Immature natural killer cell (primary cell): ENCODE data around the gene DNAJB6. TPM values are rescaled to one million over a fixed set of nuclear protein-coding genes. Genes with fewer than 3 reads are reported as not detected.
A peak's percentile ranks its signal among the peaks of the same experiment; 100 is the strongest.

Experiments used
- DNase-seq, 3 donors: peaks; one replicate each; pipeline ENCODE4 v3.0.0; 2022; ENCODE audit warnings: mixed read lengths in 1 of 3
- H3K27ac Mint-ChIP-seq, 6 donors: one replicate each; pipeline ENCODE4 v1.8.0; 2020; ENCODE audit warnings: mixed read lengths in 6 of 6, mild to moderate bottlenecking in 5 of 6, inconsistent platforms in 4 of 6, moderate library complexity in 3 of 6
- H3K27me3 Mint-ChIP-seq, 3 donors: one replicate each; pipeline ENCODE4 v1.8.0; 2020 to 2021; ENCODE audit warnings: low read depth in 3 of 3, mild to moderate bottlenecking in 3 of 3, mixed read lengths in 3 of 3, moderate library complexity in 3 of 3, inconsistent platforms in 1 of 3
- H3K36me3 Mint-ChIP-seq, 3 donors: one replicate each; pipeline ENCODE4 v1.8.0; 2020; ENCODE audit warnings: mixed read lengths in 3 of 3, inconsistent platforms in 2 of 3, mild to moderate bottlenecking in 2 of 3
- H3K4me1 Mint-ChIP-seq, 2 donors: one replicate each; pipeline ENCODE4 v1.8.0; 2020; ENCODE audit warnings: inconsistent platforms in 2 of 2, mild to moderate bottlenecking in 2 of 2, mixed read lengths in 2 of 2, moderate library complexity in 1 of 2
- H3K4me3 Mint-ChIP-seq, 5 donors: one replicate each; pipeline ENCODE4 v1.8.0; 2020; ENCODE audit warnings: mild to moderate bottlenecking in 5 of 5, mixed read lengths in 5 of 5, inconsistent platforms in 3 of 5, moderate library complexity in 3 of 5
- H3K9me3 Mint-ChIP-seq, 6 donors: one replicate each; pipeline ENCODE4 v1.8.0; 2020; ENCODE audit warnings: mild to moderate bottlenecking in 6 of 6, mixed read lengths in 6 of 6, inconsistent platforms in 4 of 6, moderate library complexity in 3 of 6
- polyA plus RNA-seq, 3 donors: library from polyadenylated mRNA; unstranded; fragments of 300-500 nt; fragmentation: Illumina TruSeq; gene quantifications; one replicate each; pipeline ENCODE4 v1.2.3, GENCODE V29; 2021

The DNAJB6 gene
- polyA plus RNA-seq, 3 donors from 2014 or later, result 184 to 205 (median 185) TPM

DNA sequence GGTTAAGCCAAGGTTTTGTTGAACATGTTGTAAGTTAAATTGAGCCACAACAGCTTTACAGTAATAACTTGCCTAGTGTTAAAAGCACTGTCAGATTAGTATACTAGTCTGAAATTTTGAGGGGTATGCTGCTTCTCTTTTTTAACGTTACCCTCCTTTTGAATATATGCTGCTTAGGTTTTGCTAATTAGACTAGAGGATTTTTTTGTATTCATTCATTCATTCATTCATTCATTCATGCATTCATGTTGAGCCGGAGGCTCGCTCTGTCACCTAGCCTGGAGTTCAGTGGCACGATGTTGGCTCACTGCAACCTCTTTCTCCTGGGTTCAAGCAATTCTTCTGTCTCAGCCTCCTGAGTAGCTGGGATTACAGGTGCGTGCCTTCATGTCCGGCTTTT is 24.7 kb downstream of the DNAJB6 start:
- H3K27ac Mint-ChIP-seq, result no peak overlapping the region

GRCh38 chr7:157362729-157363128 is 25.9 kb downstream of the DNAJB6 start:
- Mint-ChIP-seq H3K9me3 (no peaks in the 10 kb centered on the region), H3K4me3 (no peak overlapping the region), H3K36me3 (peaks cover 17 to 61% (median 45%) of the 10 kb centered on the region in 3 donors), H3K27ac (peak overlapping the region in 3 of 6 donors; percentile 18 to 60 (median 20)), H3K27me3 (peaks cover 20 to 32% (median 27%) of the 10 kb centered on the region in 3 donors), H3K4me1 (peaks cover 38 to 74% of the 10 kb centered on the region in 2 donors)
- DNase-seq, result no peak

More for the DNA sequence above, 24.7 kb downstream of the DNAJB6 start:
- Mint-ChIP-seq H3K36me3 (peaks cover 9 to 51% (median 37%) of the 10 kb centered on the region in 3 donors), H3K9me3 (no peaks in the 10 kb centered on the region), H3K27me3 (peaks cover 20 to 35% (median 28%) of the 10 kb centered on the region in 3 donors), H3K4me3 (no peak overlapping the region), H3K4me1 (peaks cover 47 to 81% of the 10 kb centered on the region in 2 donors)
- no peak for DNase-seq

- H3K27ac Mint-ChIP-seq, result peak overlapping the region in 1 of 6 donors; percentile 40
- H3K36me3 Mint-ChIP-seq, result peaks cover 22 to 61% (median 49%) of the 10 kb centered on the region in 3 donors
These were observed 29.9 kb downstream of the DNAJB6 start for GRCh38 chr7:157366722-157367121.

GRCh38 chr7:157368955-157369354 is 32.2 kb downstream of the DNAJB6 start:
- peaks cover 25 to 59% of the 10 kb centered on the region in 2 donors for H3K4me1 Mint-ChIP-seq
- H3K36me3 Mint-ChIP-seq, result peaks cover 28 to 54% (median 37%) of the 10 kb centered on the region in 3 donors
- H3K4me3 Mint-ChIP-seq, result no peak overlapping the region
- H3K27me3 Mint-ChIP-seq, result peaks cover 17 to 39% (median 29%) of the 10 kb centered on the region in 3 donors
- H3K9me3 Mint-ChIP-seq, result no peaks in the 10 kb centered on the region
- peak overlapping the region in 1 of 6 donors; percentile 34 for H3K27ac Mint-ChIP-seq
- DNase-seq, result no peak

More at GRCh38 chr7:157366722-157367121, 29.9 kb downstream of the DNAJB6 start:
- Mint-ChIP-seq H3K27me3 (peaks cover 29 to 31% (median 30%) of the 10 kb centered on the region in 3 donors), H3K4me1 (peaks cover 17 to 55% of the 10 kb centered on the region in 2 donors), H3K9me3 (no peaks in the 10 kb centered on the region), H3K4me3 (no peak overlapping the region)
- no peak for DNase-seq

- H3K36me3 Mint-ChIP-seq, result peaks cover 22 to 41% (median 26%) of the 10 kb centered on the region in 3 donors
These were observed 33.9 kb downstream of the DNAJB6 start for GRCh38 chr7:157370742-157371141.

DNA sequence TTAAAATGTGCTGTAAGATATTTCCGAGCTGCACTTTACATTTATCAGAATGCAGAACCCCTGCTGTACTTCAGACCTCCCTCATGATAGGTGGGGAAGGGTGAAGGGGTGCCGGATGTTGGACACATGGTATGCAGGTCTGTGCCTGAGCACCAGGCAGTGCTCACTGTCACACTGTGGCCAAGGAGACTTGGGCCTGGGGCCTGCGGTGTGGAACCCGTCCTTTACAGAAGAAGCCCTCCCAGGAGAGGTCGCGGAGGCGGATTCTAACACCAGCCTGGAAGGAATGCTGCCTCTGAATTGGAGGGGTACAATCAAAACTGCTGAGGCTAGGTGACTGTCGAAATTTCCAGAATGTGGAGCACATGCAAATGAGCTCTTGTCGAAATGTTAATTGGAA is 34.5 kb downstream of the DNAJB6 start:
- peaks cover 40 to 65% of the 10 kb centered on the region in 2 donors for H3K4me1 Mint-ChIP-seq
- peak overlapping the region in 1 of 6 donors; percentile 36 for H3K27ac Mint-ChIP-seq
- H3K4me3 Mint-ChIP-seq, result no peak overlapping the region
- no peak for DNase-seq
- peaks cover 18 to 46% (median 22%) of the 10 kb centered on the region in 3 donors for H3K27me3 Mint-ChIP-seq
- H3K36me3 Mint-ChIP-seq, result peaks cover 21 to 38% (median 24%) of the 10 kb centered on the region in 3 donors
- H3K9me3 Mint-ChIP-seq, result no peaks in the 10 kb centered on the region

More at GRCh38 chr7:157370742-157371141, 33.9 kb downstream of the DNAJB6 start:
- peak overlapping the region in 3 of 6 donors; percentile 13 to 74 (median 44) for H3K27ac Mint-ChIP-seq
- H3K4me3 Mint-ChIP-seq, result peak overlapping the region in 1 of 5 donors; percentile 48
- H3K4me1 Mint-ChIP-seq, result peaks cover 34 to 62% of the 10 kb centered on the region in 2 donors
- no peaks in the 10 kb centered on the region for H3K9me3 Mint-ChIP-seq
- peaks cover 18 to 42% (median 22%) of the 10 kb centered on the region in 3 donors for H3K27me3 Mint-ChIP-seq
- DNase-seq, result no peak

GRCh38 chr7:157372300-157373232 is 35.8 kb downstream of the DNAJB6 start:
- Mint-ChIP-seq H3K36me3 (peaks cover 11 to 26% (median 14%) of the 10 kb centered on the region in 3 donors), H3K27me3 (peaks cover 16 to 42% (median 22%) of the 10 kb centered on the region in 3 donors), H3K4me3 (no peak overlapping the region), H3K27ac (peak overlapping the region in 5 of 6 donors; percentile 8 to 82 (median 26)), H3K9me3 (no peaks in the 10 kb centered on the region), H3K4me1 (peaks cover 52 to 71% of the 10 kb centered on the region in 2 donors)
- DNase-seq, result no peak

- H3K27me3 Mint-ChIP-seq, result peaks cover 14 to 42% (median 22%) of the 10 kb centered on the region in 3 donors
- no peak for DNase-seq
- H3K4me1 Mint-ChIP-seq, result peaks cover 59 to 75% of the 10 kb centered on the region in 2 donors
- peaks cover 10 to 25% (median 13%) of the 10 kb centered on the region in 3 donors for H3K36me3 Mint-ChIP-seq
- H3K9me3 Mint-ChIP-seq, result no peaks in the 10 kb centered on the region
- peak overlapping the region in 1 of 5 donors; percentile 13 for H3K4me3 Mint-ChIP-seq
- H3K27ac Mint-ChIP-seq, result peak overlapping the region in 3 of 6 donors; percentile 29 to 66 (median 55)
These were observed 36.7 kb downstream of the DNAJB6 start for GRCh38 chr7:157373493-157373892.

GRCh38 chr7:157375410-157375809 is 38.6 kb downstream of the DNAJB6 start:
- peak overlapping the region; percentile 1 to 79 (median 40) for H3K27ac Mint-ChIP-seq

DNA sequence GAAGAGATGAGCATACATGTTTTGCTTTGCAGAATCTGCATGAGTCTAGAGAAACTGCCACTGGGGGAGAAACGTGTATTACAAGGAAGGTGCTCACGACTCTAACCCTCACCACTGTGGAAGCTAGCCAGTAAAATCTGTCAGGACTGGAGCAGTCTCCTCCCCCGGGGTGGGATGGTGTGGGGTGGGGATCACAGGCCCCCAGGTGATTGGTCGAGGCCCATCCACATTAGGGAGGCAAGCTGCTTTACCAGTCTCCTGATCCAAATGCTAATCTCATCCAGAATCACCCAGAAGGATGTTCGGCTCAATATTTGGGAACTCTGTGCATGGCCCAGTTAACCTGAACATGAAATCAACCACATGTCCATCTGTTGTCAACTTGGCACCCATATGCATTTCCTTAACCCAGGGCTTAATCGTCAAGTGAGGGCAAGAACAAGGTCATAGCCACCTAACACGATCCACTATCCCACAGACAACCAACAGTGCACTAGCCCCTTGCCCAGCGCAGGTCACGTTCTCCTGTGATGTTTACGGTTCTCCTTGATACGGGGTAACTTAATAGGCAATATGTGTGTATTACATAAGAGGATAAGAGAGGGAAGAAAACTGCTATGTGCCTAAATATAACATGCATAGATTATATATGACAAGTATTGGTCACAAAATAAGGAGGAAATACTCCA is 40.8 kb downstream of the DNAJB6 start:
- H3K4me1 Mint-ChIP-seq, result peaks cover 78 to 99% of the 10 kb centered on the region in 2 donors
- H3K27ac Mint-ChIP-seq, result peak overlapping the region; percentile 3 to 83 (median 28)
- no peak for DNase-seq
- H3K36me3 Mint-ChIP-seq, result peaks cover 0 to 9% (median 7%) of the 10 kb centered on the region in 3 donors
- H3K9me3 Mint-ChIP-seq, result no peaks in the 10 kb centered on the region
- H3K4me3 Mint-ChIP-seq, result no peak overlapping the region
- H3K27me3 Mint-ChIP-seq, result peaks cover 13 to 25% (median 18%) of the 10 kb centered on the region in 3 donors

More at GRCh38 chr7:157375410-157375809, 38.6 kb downstream of the DNAJB6 start:
- no peak for DNase-seq
- Mint-ChIP-seq H3K36me3 (peaks cover 5 to 16% (median 5%) of the 10 kb centered on the region in 3 donors), H3K27me3 (peaks cover 12 to 37% (median 26%) of the 10 kb centered on the region in 3 donors), H3K9me3 (no peaks in the 10 kb centered on the region), H3K4me1 (peaks cover 70 to 87% of the 10 kb centered on the region in 2 donors), H3K4me3 (peak overlapping the region in 4 of 5 donors; percentile 3 to 45 (median 22))

DNA sequence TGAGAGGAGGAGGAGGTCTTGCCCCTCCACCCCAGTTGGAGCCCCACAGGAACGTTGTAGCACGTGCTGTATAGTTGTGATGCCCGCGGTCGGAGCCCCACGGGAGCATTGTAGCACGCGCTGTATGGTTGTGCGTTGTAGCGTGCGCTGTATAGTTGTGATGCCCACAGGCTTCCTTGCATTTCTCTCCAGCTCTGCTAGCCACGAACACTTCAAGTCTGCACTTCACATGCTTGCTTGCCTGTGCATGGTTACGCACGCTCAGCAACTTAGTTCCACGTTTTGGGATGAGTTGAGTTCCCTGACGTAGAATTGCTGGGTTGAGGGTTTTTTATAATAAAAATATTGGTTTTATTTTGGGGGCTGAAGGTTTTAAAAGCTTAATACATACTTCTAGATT is 41.6 kb downstream of the DNAJB6 start:
- Mint-ChIP-seq H3K4me3 (no peak overlapping the region), H3K27ac (peak overlapping the region in 3 of 6 donors; percentile 3 to 54 (median 18)), H3K36me3 (peaks cover 2 to 7% (median 3%) of the 10 kb centered on the region in 3 donors), H3K4me1 (peaks cover 74 to 96% of the 10 kb centered on the region in 2 donors), H3K9me3 (no peaks in the 10 kb centered on the region), H3K27me3 (peaks cover 15 to 20% (median 17%) of the 10 kb centered on the region in 3 donors)
- DNase-seq, result no peak

- H3K9me3 Mint-ChIP-seq, result no peaks in the 10 kb centered on the region
- peaks cover 14 to 17% (median 14%) of the 10 kb centered on the region in 3 donors for H3K27me3 Mint-ChIP-seq
- peaks cover 66 to 86% of the 10 kb centered on the region in 2 donors for H3K4me1 Mint-ChIP-seq
- peak overlapping the region in 3 of 6 donors; percentile 13 to 78 (median 38) for H3K27ac Mint-ChIP-seq
- no peak for DNase-seq
- H3K36me3 Mint-ChIP-seq, result peaks cover 3 to 10% (median 5%) of the 10 kb centered on the region in 3 donors
- peak overlapping the region in 1 of 5 donors; percentile 5 for H3K4me3 Mint-ChIP-seq
These were observed 42.7 kb downstream of the DNAJB6 start for GRCh38 chr7:157379493-157379892.

DNA sequence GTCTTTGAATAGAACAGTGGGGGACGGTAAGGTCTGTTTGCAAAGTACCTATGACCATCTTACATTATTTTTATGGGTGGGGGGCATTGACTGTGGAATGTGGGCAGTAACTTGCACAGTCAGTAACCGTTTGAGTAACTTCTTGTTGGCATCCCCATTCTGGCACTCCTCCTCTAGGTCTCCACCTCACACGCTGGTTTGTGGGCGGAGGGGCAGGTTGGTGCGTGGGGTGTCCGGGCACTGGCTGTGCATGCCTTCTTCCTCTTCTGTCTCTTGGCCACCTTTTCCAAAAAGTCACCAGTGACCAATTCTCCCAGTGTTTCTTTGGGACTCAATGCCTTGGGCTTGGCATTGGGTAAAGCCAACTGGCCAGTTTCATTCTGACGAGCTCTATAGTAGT is 43.6 kb downstream of the DNAJB6 start:
- peaks cover 13 to 14% (median 13%) of the 10 kb centered on the region in 3 donors for H3K27me3 Mint-ChIP-seq
- DNase-seq, result no peak
- H3K9me3 Mint-ChIP-seq, result no peaks in the 10 kb centered on the region
- H3K4me1 Mint-ChIP-seq, result peaks cover 60 to 86% of the 10 kb centered on the region in 2 donors
- peak overlapping the region in 4 of 6 donors; percentile 8 to 72 (median 48) for H3K27ac Mint-ChIP-seq
- H3K4me3 Mint-ChIP-seq, result no peak overlapping the region
- H3K36me3 Mint-ChIP-seq, result peaks cover 3 to 19% (median 9%) of the 10 kb centered on the region in 3 donors
